SK-N-SH (cell line): ENCODE measurements around the gene C11orf54. TPM values are rescaled to one million over a fixed set of nuclear protein-coding genes. Genes with fewer than 3 reads are reported as not detected.

Source experiments
- CTCF ChIA-PET: fragments of 300-600, 350-600 bp; formaldehyde crosslinking; extraction: SDS; loops from one replicate; lab custom pipeline; 2021; lab: Yijun Ruan, JAX
- POLR2A ChIA-PET: fragments of 350-600 bp; sonication (Branson Sonifier 250); formaldehyde crosslinking; extraction: SDS; loops from one replicate; lab custom pipeline; 2020; ENCODE audit warnings: antibody characterized with exemption, inconsistent platforms; lab: Yijun Ruan, JAX
- DNase-seq: peaks from one replicate; pipeline ENCODE4 v3.0.0; 2012
- H2AFZ ChIP-seq: fragments of 200-600 bp; sonication (generic); 2 replicates; pipeline ENCODE4 v1.8.1; 2016; ENCODE audit warnings: antibody characterized with exemption, mild to moderate bottlenecking, low read depth
- H3F3A ChIP-seq: fragments of 200-600 bp; sonication (generic); replicated peaks from 2 replicates; pipeline ENCODE3; 2016; ENCODE audit warnings: antibody characterized with exemption, mild to moderate bottlenecking; ENCODE audit not compliant: insufficient read depth
- H3K27ac ChIP-seq, 2 experiments: fragments of 200-500 bp in 1 of 2; fragments of 200-600 bp in 1 of 2; sonication (Bioruptor generic) in 1 of 2; sonication (generic), shearing (Covaris generic) in 1 of 2; 2 replicates each; pipeline versions ENCODE4 v1.5.1 to v1.6.1; 2014 to 2016; ENCODE audit warnings: low read depth in 2 of 2, inconsistent platforms in 1 of 2, low read length in 1 of 2, mild to moderate bottlenecking in 1 of 2, mixed read lengths in 1 of 2
- H3K27me3 ChIP-seq: fragments of 200-600 bp; sonication (generic), shearing (Covaris generic); 2 replicates; pipeline ENCODE4 v1.6.1; 2016; ENCODE audit warnings: mixed run types; ENCODE audit not compliant: insufficient read depth
- H3K36me3 ChIP-seq, 2 experiments: fragments of 200-500 bp in 1 of 2; fragments of 200-600 bp in 1 of 2; sonication (Bioruptor generic) in 1 of 2; sonication (generic) in 1 of 2; replicated peaks in 1 of 2; 2 replicates each; pipeline versions ENCODE3 to v1.5.1; 2014 to 2016; ENCODE audit warnings: low read length in 1 of 2, mild to moderate bottlenecking in 1 of 2; ENCODE audit not compliant: insufficient read depth in 2 of 2, control insufficient read depth in 1 of 2
- H3K4me1 ChIP-seq, 2 experiments: fragments of 200-500 bp in 1 of 2; fragments of 200-600 bp in 1 of 2; sonication (Bioruptor generic) in 1 of 2; sonication (generic), shearing (Covaris generic) in 1 of 2; 2 replicates each; pipeline versions ENCODE4 v1.5.1 to v1.6.1; 2014 to 2016; ENCODE audit warnings: low read depth in 1 of 2, low read length in 1 of 2, mixed run types in 1 of 2; ENCODE audit not compliant: insufficient read depth in 2 of 2, control insufficient read depth in 1 of 2
- H3K4me2 ChIP-seq: fragments of 200-600 bp; sonication (generic), shearing (Covaris generic); 2 replicates; pipeline ENCODE4 v1.6.1; 2017; ENCODE audit warnings: mixed run types
- H3K4me3 ChIP-seq, 2 experiments: fragments of 200-500 bp in 1 of 2; fragments of 200-600 bp in 1 of 2; sonication (Bioruptor generic) in 1 of 2; sonication (generic), shearing (Covaris generic) in 1 of 2; 2 replicates each; pipeline versions ENCODE4 v1.5.1 to v1.8.1; 2014 to 2016; ENCODE audit warnings: low read depth in 2 of 2, inconsistent platforms in 1 of 2, low read length in 1 of 2, mild to moderate bottlenecking in 1 of 2, mixed read lengths in 1 of 2, moderate library complexity in 1 of 2
- H3K79me2 ChIP-seq: fragments of 200-600 bp; sonication (generic); 2 replicates; pipeline ENCODE4 v1.8.1; 2017; ENCODE audit warnings: mild to moderate bottlenecking; ENCODE audit not compliant: insufficient read depth
- H3K9ac ChIP-seq: fragments of 200-600 bp; sonication (generic); 2 replicates; pipeline ENCODE4 v1.6.1; 2017; ENCODE audit warnings: mixed run types
- H3K9me2 ChIP-seq: fragments of 200-600 bp; sonication (generic); 2 replicates; pipeline ENCODE4 v1.6.1; 2017; ENCODE audit warnings: mixed run types
- H3K9me3 ChIP-seq: fragments of 200-600 bp; sonication (generic); 2 replicates; pipeline ENCODE4 v1.6.1; 2017; ENCODE audit warnings: mixed run types, mild to moderate bottlenecking, moderate library complexity
- H4K20me1 ChIP-seq: fragments of 200-600 bp; sonication (generic); 2 replicates; pipeline ENCODE4 v1.6.1; 2017; ENCODE audit warnings: mild to moderate bottlenecking, mixed run types; ENCODE audit not compliant: insufficient read depth
- CHD2 ChIP-seq: fragments of 150-350 bp; IDR thresholded peaks from 2 replicates; pipeline ENCODE4 v1.6.1; 2018; ENCODE audit warnings: low read length; ENCODE audit not compliant: partially characterized antibody
- EP300 ChIP-seq, 2 experiments: IDR thresholded peaks; 2 replicates each; pipeline versions ENCODE4 v1.4.0 to v1.6.1; 2012; ENCODE audit warnings: borderline replicate concordance in 1 of 2, low read depth in 1 of 2, low read length in 1 of 2
- FOSL2 ChIP-seq: IDR thresholded peaks from 2 replicates; pipeline ENCODE4 v1.4.0; 2012; ENCODE audit warnings: low read depth, mild to moderate bottlenecking, moderate library complexity, borderline replicate concordance
- FOXJ3 ChIP-seq: sonication (generic); formaldehyde crosslinking; IDR thresholded peaks from 2 replicates; pipeline ENCODE4 v1.5.1; 2020; ENCODE audit warnings: mild to moderate bottlenecking, missing genetic modification reagents
- GATA2 ChIP-seq: sonication (generic); formaldehyde crosslinking; IDR thresholded peaks from 2 replicates; pipeline ENCODE4 v1.5.0; 2020; ENCODE audit warnings: mild to moderate bottlenecking, missing genetic modification reagents
- IRF3 ChIP-seq: fragments of 150-350 bp; IDR thresholded peaks from 2 replicates; pipeline ENCODE4 v1.6.1; 2016; ENCODE audit warnings: mild to moderate bottlenecking, low read depth, low read length
- JUND ChIP-seq: IDR thresholded peaks from 2 replicates; pipeline ENCODE4 v1.4.0; 2012
- PBX3 ChIP-seq: IDR thresholded peaks from 2 replicates; pipeline ENCODE4; 2012
- RAD21 ChIP-seq: IDR thresholded peaks from 2 replicates; pipeline ENCODE4 v1.6.1; 2012; ENCODE audit warnings: mild to moderate bottlenecking, low read length
- RCOR1 ChIP-seq: fragments of 150-350 bp; IDR thresholded peaks from 2 replicates; pipeline ENCODE4 v1.6.1; 2017; ENCODE audit warnings: antibody characterized with exemption, low read length
- REST ChIP-seq: IDR thresholded peaks from 2 replicates; pipeline ENCODE4 v1.6.1; 2012; ENCODE audit warnings: mild to moderate bottlenecking, low read depth, low read length, moderate library complexity
- RFX5 ChIP-seq: IDR thresholded peaks from 2 replicates; pipeline ENCODE4 v1.6.1; 2012; ENCODE audit warnings: mild to moderate bottlenecking, improper control_type of control experiment, low read length
- WGBS: methylation state at CpG from one replicate; pipeline ENCODE4 v1.1.6; 2017; ENCODE audit warnings: low lambda C conversion rate; 5-methylcytosine and 5-hydroxymethylcytosine counted together
- polyA plus RNA-seq, 3 experiments: library from polyadenylated mRNA; depleted of rRNA; stranded (reverse); fragments of >200 nt; gene quantifications; 2 replicates each; pipeline ENCODE4 v1.2.3, GENCODE V29; 2012

Gene C11orf54
- polyA plus RNA-seq, 1 of the 3 experiments (the other 2 are of a cell fraction): 7.7 TPM

- no peak overlapping the region for H3K4me3 ChIP-seq
- H3K27ac ChIP-seq: no peak overlapping the region
- WGBS: 90% methylated on average over 2 of the region's 2 CpGs
- TF ChIP-seq CHD2 (no peak), RCOR1 (no peak), FOXJ3 (CRISPR knock-in tag) (no peak), GATA2 (CRISPR knock-in tag) (no peak), RFX5 (no peak), PBX3 (no peak), EP300 (IDR thresholded peaks at IDR 0.05; ENCODE audit: borderline replicate concordance in 1 of 2, low read depth in 1 of 2, low read length in 1 of 2) (no peak), RAD21 (no peak)
- no peak overlapping the region for H2AFZ ChIP-seq
- H3K9ac ChIP-seq: no peak overlapping the region
- peaks cover 17% of the 10 kb centered on the region for H3K79me2 ChIP-seq
- ChIA-PET POLR2A (no interaction called here), CTCF (no interaction called here)
- H4K20me1 ChIP-seq: no peaks in the 10 kb centered on the region
- DNase-seq: no peak
- no peaks in the 10 kb centered on the region for H3K9me2 ChIP-seq
- peaks cover 0 to 2% of the 10 kb centered on the region in 2 experiments; a peak in 1 of 4 replicates for H3K4me1 ChIP-seq
- peaks cover 4% of the 10 kb centered on the region for H3F3A ChIP-seq
- no peaks in the 10 kb centered on the region for H3K9me3 ChIP-seq
- H3K36me3 ChIP-seq: peaks cover 6% of the 10 kb centered on the region in 2 experiments
- no peaks in the 10 kb centered on the region for H3K27me3 ChIP-seq
- no peak overlapping the region for H3K4me2 ChIP-seq
Measured at GRCh38 chr11:93746101-93746500, 4.6 kb downstream of the C11orf54 start.

- ChIA-PET POLR2A (no interaction called here), CTCF (interaction anchor here (1.5 kb wide), 1 partner anchor 37 kb away, joined by 4 read pairs; the partner anchor contains the start of gene MED17)
- no peak for DNase-seq
- Histone ChIP-seq H3K4me3 (no peak overlapping the region), H3K27me3 (no peaks in the 10 kb centered on the region), H3K9ac (no peak overlapping the region), H3K9me3 (no peaks in the 10 kb centered on the region), H4K20me1 (no peaks in the 10 kb centered on the region), H2AFZ (no peak overlapping the region), H3K4me2 (no peak overlapping the region), H3K27ac (no peak overlapping the region), H3K9me2 (no peaks in the 10 kb centered on the region), H3K36me3 (peaks cover 6% of the 10 kb centered on the region in 2 experiments), H3K79me2 (peaks cover 9% of the 10 kb centered on the region), H3F3A (peaks cover 4% of the 10 kb centered on the region), H3K4me1 (peaks cover 0 to 2% of the 10 kb centered on the region in 2 experiments; a peak in 1 of 4 replicates)
- TF ChIP-seq JUND: no peak
- TF ChIP-seq IRF3: no peak
- TF ChIP-seq FOSL2: no peak
- no peak for TF ChIP-seq FOXJ3 (CRISPR knock-in tag)
- no peak for TF ChIP-seq REST
- WGBS: 93% methylated on average over 1 of the region's 1 CpG
Measured at GRCh38 chr11:93747122-93747521, 5.7 kb downstream of the C11orf54 start.
